HepG2 (cell line): ENCODE data around the gene TIMM13. TPM values are rescaled to one million over a fixed set of nuclear protein-coding genes. Genes with fewer than 3 reads are reported as not detected.

ENCODE experiments used
- ASH2L ChIP-seq: fragments of 300-600, 200-600 bp; sonication (generic); IDR thresholded peaks from 2 replicates; pipeline ENCODE4 v1.7.0; 2017; ENCODE audit warnings: low read depth, mild to moderate bottlenecking, moderate library complexity, mixed read lengths, low read length; ENCODE audit not compliant: insufficient read length
- GABPA ChIP-seq, 2 experiments: IDR thresholded peaks; 2 replicates each; pipeline ENCODE4 v1.6.1; 2011 to 2016; ENCODE audit warnings: low read depth in 2 of 2, low read length in 1 of 2, missing biosample characterization in 1 of 2, missing genetic modification characterization in 1 of 2
- HNRNPUL1 ChIP-seq: fragments of 200-400 bp; formaldehyde crosslinking; IDR thresholded peaks from 2 replicates; pipeline ENCODE4 v1.6.1; 2017; ENCODE audit warnings: low read depth, mild to moderate bottlenecking, low read length, moderate library complexity
- KLF9 ChIP-seq: IDR thresholded peaks from 2 replicates; pipeline ENCODE4 v1.6.1; 2016; ENCODE audit warnings: low read depth
- MTF1 ChIP-seq: sonication (generic); formaldehyde crosslinking; IDR thresholded peaks from 2 replicates; pipeline ENCODE4 v1.5.0; 2020; ENCODE audit warnings: missing genetic modification reagents
- NAIF1 ChIP-seq: sonication (generic); formaldehyde crosslinking; IDR thresholded peaks from 2 replicates; pipeline ENCODE4 v1.5.0; 2020; ENCODE audit warnings: mild to moderate bottlenecking, missing genetic modification reagents, borderline replicate concordance
- NCOR1 ChIP-seq: fragments of 200-600 bp; sonication (generic); IDR thresholded peaks from 2 replicates; pipeline ENCODE4 v1.7.0; 2017; ENCODE audit warnings: antibody characterized with exemption, low read length, borderline replicate concordance
- NPAS2 ChIP-seq: sonication (generic); formaldehyde crosslinking; IDR thresholded peaks from 2 replicates; pipeline ENCODE4 v1.8.0; 2022; ENCODE audit warnings: mild to moderate bottlenecking, missing genetic modification reagents, borderline replicate concordance
- PAWR ChIP-seq: sonication (generic); formaldehyde crosslinking; IDR thresholded peaks from 2 replicates; pipeline ENCODE4 v1.4.0; 2020; ENCODE audit warnings: missing genetic modification reagents, mild to moderate bottlenecking, borderline replicate concordance
- PTBP1 ChIP-seq: fragments of 200-400 bp; formaldehyde crosslinking; IDR thresholded peaks from 2 replicates; pipeline ENCODE4 v1.6.1; 2018; ENCODE audit warnings: low read length, low read depth; ENCODE audit not compliant: poor library complexity, severe bottlenecking
- RAD51 ChIP-seq: fragments of 450-650 bp; IDR thresholded peaks from 2 replicates; pipeline ENCODE4 v1.6.1; 2016; ENCODE audit warnings: borderline replicate concordance
- RFX3 ChIP-seq: IDR thresholded peaks from 2 replicates; pipeline ENCODE4 v1.6.1; 2016; ENCODE audit warnings: missing biosample characterization, missing genetic modification reagents
- SALL1 ChIP-seq: sonication (generic); formaldehyde crosslinking; IDR thresholded peaks from 2 replicates; pipeline ENCODE4 v1.8.0; 2022; ENCODE audit warnings: mild to moderate bottlenecking, missing genetic modification reagents
- SALL2 ChIP-seq: sonication (generic); formaldehyde crosslinking; IDR thresholded peaks from 2 replicates; pipeline ENCODE4 v1.8.1; 2023; ENCODE audit warnings: mild to moderate bottlenecking, missing genetic modification reagents, inconsistent platforms
- SMAD3 ChIP-seq: sonication (generic); formaldehyde crosslinking; IDR thresholded peaks from 2 replicates; pipeline ENCODE4 v1.4.0; 2020; ENCODE audit warnings: missing genetic modification reagents
- TEAD2 ChIP-seq: sonication (generic); formaldehyde crosslinking; IDR thresholded peaks from 2 replicates; pipeline ENCODE4 v1.9.0; 2021; ENCODE audit warnings: missing genetic modification reagents
- ZBTB7A ChIP-seq: sonication (generic); formaldehyde crosslinking; IDR thresholded peaks from 2 replicates; pipeline ENCODE4 v1.8.0; 2022; ENCODE audit warnings: mild to moderate bottlenecking, missing genetic modification reagents
- ZBTB8A ChIP-seq: sonication (generic); formaldehyde crosslinking; IDR thresholded peaks from 2 replicates; pipeline ENCODE4 v1.4.0; 2020; ENCODE audit warnings: mild to moderate bottlenecking, low read depth, missing genetic modification reagents, borderline replicate concordance
- ZFP37 ChIP-seq: sonication (generic); formaldehyde crosslinking; IDR thresholded peaks from 2 replicates; pipeline ENCODE4 v1.4.0; 2020; ENCODE audit warnings: missing genetic modification reagents, borderline replicate concordance
- ZMYM4 ChIP-seq: sonication (generic); formaldehyde crosslinking; IDR thresholded peaks from 2 replicates; pipeline ENCODE4 v1.8.1; 2023; ENCODE audit warnings: mild to moderate bottlenecking, missing genetic modification reagents
- ZNF296 ChIP-seq: sonication (generic); formaldehyde crosslinking; conservative IDR thresholded peaks from 2 replicates; pipeline ENCODE4 v1.5.0; 2020; ENCODE audit warnings: mild to moderate bottlenecking, missing genetic modification reagents
- ZNF839 ChIP-seq: sonication (generic); formaldehyde crosslinking; IDR thresholded peaks from 2 replicates; pipeline ENCODE4 v1.4.0; 2020; ENCODE audit warnings: missing genetic modification reagents, mild to moderate bottlenecking, borderline replicate concordance
- ZSCAN31 ChIP-seq: sonication (generic); formaldehyde crosslinking; IDR thresholded peaks from 2 replicates; pipeline ENCODE4 v1.5.0; 2020; ENCODE audit warnings: low read depth, mild to moderate bottlenecking, missing genetic modification reagents
- polyA plus RNA-seq, 8 experiments: library from polyadenylated mRNA; depleted of rRNA in 3 of 8; stranded (reverse) in 7 of 8; unstranded in 1 of 8; fragments of >200 nt; fragmentation: Illumina TruSeq in 4 of 8; extraction: Trizol in 4 of 8; gene quantifications; 2 replicates each; pipeline versions ENCODE4 v1.2.1 to v1.2.3, GENCODE V29; 2011 to 2016; ENCODE audit warnings: low read depth in 4 of 8, missing spikeins in 1 of 8, mixed read lengths in 1 of 8; ENCODE audit not compliant: insufficient read depth in 1 of 8
- total RNA-seq, 5 experiments: library from RNA; depleted of rRNA; stranded (reverse); fragments of >200 nt; fragmentation: Illumina TruSeq; extraction: Trizol; gene quantifications; 2 replicates each; pipeline ENCODE4 v1.2.3, GENCODE V29; 2016; ENCODE audit warnings: low read depth in 1 of 5
- TF ChIP-seq, protein P1 (sequence below): sonication (generic); formaldehyde crosslinking; IDR thresholded peaks from 2 replicates; pipeline ENCODE4 v1.4.0; 2020; ENCODE audit warnings: mild to moderate bottlenecking, missing genetic modification reagents

Gene TIMM13
- total and polyA plus RNA-seq, 2 of the 13 experiments (the other 11 are each of a cell fraction or from before 2014, with no cell fraction given) = 48.4 to 108 TPM

DNA sequence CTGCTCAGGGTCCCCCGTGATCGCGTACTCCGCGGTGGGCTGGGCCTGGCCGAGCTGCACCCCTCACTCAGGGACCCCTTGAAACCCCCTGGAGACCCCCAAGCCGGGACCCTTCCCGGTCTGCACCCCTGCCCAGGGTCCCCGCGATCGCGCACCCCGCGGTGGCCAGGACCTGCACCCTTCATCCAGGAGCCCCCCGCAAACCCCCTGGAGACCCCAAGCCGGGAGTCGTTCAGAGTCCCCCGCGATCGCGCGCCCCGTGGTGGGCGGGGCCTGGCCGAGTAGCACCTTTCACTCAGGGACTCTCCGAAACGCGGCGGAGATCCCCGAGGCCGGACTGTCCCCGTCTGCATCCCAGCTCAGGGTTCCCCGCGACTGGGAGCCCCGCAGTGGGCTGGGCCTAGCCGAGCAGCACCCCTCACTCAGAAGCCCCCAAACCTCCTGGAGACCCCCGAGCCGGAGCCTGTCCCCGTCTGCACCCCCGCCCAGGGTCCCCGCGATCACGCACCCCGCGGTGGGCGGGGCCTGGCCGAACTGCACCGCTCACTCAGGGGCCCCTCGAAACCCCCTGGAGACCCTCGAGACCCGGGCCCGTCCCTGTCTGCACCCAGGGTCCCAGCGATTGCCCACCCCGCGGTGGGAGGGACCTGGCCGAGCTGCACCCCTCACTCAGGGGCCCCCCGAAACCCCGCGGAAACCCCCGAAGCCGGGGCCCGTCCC lies 28.6 kb upstream of the TIMM13 start (continued):
- TF ChIP-seq KLF9 (CRISPR knock-in tag) (no peak), NCOR1 (no peak), SMAD3 (no peak), NPAS2 (no peak), TEAD2 (CRISPR knock-in tag) (no peak), ZNF296 (no peak), MTF1 (no peak), SALL2 (CRISPR knock-in tag) (0 out of 2 replicates have a peak, but pooled peaks have one; percentile 4), PTBP1 (peak; percentile 57), HNRNPUL1 (no peak), SALL1 (CRISPR knock-in tag) (0 out of 2 replicates have a peak, but pooled peaks have one; percentile 10), ZNF839 (CRISPR knock-in tag) (no peak), ASH2L (peak; percentile 8), GABPA (IDR thresholded peaks at IDR 0.05; ENCODE audit: low read depth, low read length) (no peak), GABPA (CRISPR knock-in tag; IDR thresholded peaks at IDR 0.05; ENCODE audit: low read depth) (no peak), ZSCAN31 (CRISPR knock-in tag) (no peak), ZFP37 (no peak), RFX3 (no peak), ZBTB7A (0 out of 2 replicates have a peak, but pooled peaks have one; percentile 31), ZMYM4 (no peak), PAWR (CRISPR knock-in tag) (no peak), ZBTB8A (CRISPR knock-in tag) (no peak), NAIF1 (CRISPR knock-in tag) (no peak), RAD51 (no peak)
- TF ChIP-seq, protein P1, sequence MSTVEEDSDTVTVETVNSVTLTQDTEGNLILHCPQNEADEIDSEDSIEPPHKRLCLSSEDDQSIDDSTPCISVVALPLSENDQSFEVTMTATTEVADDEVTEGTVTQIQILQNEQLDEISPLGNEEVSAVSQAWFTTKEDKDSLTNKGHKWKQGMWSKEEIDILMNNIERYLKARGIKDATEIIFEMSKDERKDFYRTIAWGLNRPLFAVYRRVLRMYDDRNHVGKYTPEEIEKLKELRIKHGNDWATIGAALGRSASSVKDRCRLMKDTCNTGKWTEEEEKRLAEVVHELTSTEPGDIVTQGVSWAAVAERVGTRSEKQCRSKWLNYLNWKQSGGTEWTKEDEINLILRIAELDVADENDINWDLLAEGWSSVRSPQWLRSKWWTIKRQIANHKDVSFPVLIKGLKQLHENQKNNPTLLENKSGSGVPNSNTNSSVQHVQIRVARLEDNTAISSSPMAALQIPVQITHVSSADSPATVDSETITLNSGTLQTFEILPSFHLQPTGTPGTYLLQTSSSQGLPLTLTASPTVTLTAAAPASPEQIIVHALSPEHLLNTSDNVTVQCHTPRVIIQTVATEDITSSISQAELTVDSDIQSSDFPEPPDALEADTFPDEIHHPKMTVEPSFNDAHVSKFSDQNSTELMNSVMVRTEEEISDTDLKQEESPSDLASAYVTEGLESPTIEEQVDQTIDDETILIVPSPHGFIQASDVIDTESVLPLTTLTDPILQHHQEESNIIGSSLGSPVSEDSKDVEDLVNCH = no peak
